Neuronal stem cell (in vitro differentiated cells): ENCODE data around the gene SORBS1.

Experiments
- DNase-seq: peaks from one replicate; pipeline ENCODE4 v3.0.0-alpha.2; 2013; ENCODE audit warnings: low spot score
- H2AFZ ChIP-seq: one replicate; pipeline ENCODE4 v1.6.1; 2013; ENCODE audit warnings: mild to moderate bottlenecking, low read length, inconsistent platforms
- H2AK5ac ChIP-seq: 2 replicates; pipeline ENCODE4 v1.6.1; 2013; ENCODE audit warnings: low read depth, mild to moderate bottlenecking, inconsistent platforms, low read length, moderate library complexity, mixed read lengths
- H2BK120ac ChIP-seq: 2 replicates; pipeline ENCODE4 v1.6.1; 2013; ENCODE audit warnings: low read depth, mild to moderate bottlenecking, inconsistent platforms, low read length, moderate library complexity, mixed read lengths
- H2BK12ac ChIP-seq: one replicate; pipeline ENCODE4 v1.6.1; 2013; ENCODE audit warnings: low read length, inconsistent platforms
- H2BK15ac ChIP-seq: 2 replicates; pipeline ENCODE4 v1.6.1; 2013; ENCODE audit warnings: mild to moderate bottlenecking, low read length, inconsistent platforms, mixed read lengths
- H2BK5ac ChIP-seq: one replicate; pipeline ENCODE4 v1.6.1; 2013; ENCODE audit warnings: inconsistent platforms, mild to moderate bottlenecking, low read length, moderate library complexity
- H3K14ac ChIP-seq: one replicate; pipeline ENCODE4 v1.6.1; 2013; ENCODE audit warnings: low read length, inconsistent platforms
- H3K18ac ChIP-seq: 2 replicates; pipeline ENCODE4 v1.6.1; 2013; ENCODE audit warnings: low read length, inconsistent platforms
- H3K23ac ChIP-seq: 2 replicates; pipeline ENCODE4 v1.6.1; 2013; ENCODE audit warnings: low read depth, mild to moderate bottlenecking, mixed read lengths, low read length, inconsistent platforms; ENCODE audit not compliant: poor library complexity
- H3K27ac ChIP-seq: replicated peaks from 3 replicates; pipeline ENCODE4 v1.5.1; 2013; ENCODE audit warnings: low read length, inconsistent platforms
- H3K27me3 ChIP-seq, 3 experiments: 2 replicates each; pipeline ENCODE4 v1.6.1; 2013; ENCODE audit warnings: low read length in 3 of 3, mild to moderate bottlenecking in 2 of 3, inconsistent platforms in 1 of 3, low read depth in 1 of 3, mixed read lengths in 1 of 3, moderate library complexity in 1 of 3; ENCODE audit not compliant: control insufficient read depth in 3 of 3, insufficient read depth in 3 of 3
- H3K36me3 ChIP-seq, 2 donors: replicated peaks in 1 of 2; 2 replicates each; pipeline ENCODE4 v1.6.1; 2013; ENCODE audit warnings: low read length in 2 of 2; ENCODE audit not compliant: control insufficient read depth in 2 of 2, insufficient read depth in 2 of 2
- H3K4ac ChIP-seq: 2 replicates; pipeline ENCODE4 v1.6.1; 2013; ENCODE audit warnings: inconsistent platforms, mild to moderate bottlenecking, low read length, moderate library complexity
- H3K4me1 ChIP-seq, 2 donors: 1 replicate in 1 of 2; 2 replicates in 1 of 2; pipeline ENCODE4 v1.6.1; 2013; ENCODE audit warnings: low read length in 2 of 2, low read depth in 1 of 2; ENCODE audit not compliant: control insufficient read depth in 2 of 2, insufficient read depth in 1 of 2
- H3K4me2 ChIP-seq: one replicate; pipeline ENCODE4 v1.6.1; 2013; ENCODE audit warnings: mild to moderate bottlenecking, low read length, inconsistent platforms; ENCODE audit not compliant: insufficient read depth, poor library complexity, severe bottlenecking
- H3K4me3 ChIP-seq, 2 donors: 2 replicates each; pipeline ENCODE4 v1.5.1; 2013; ENCODE audit warnings: low read length in 2 of 2, mild to moderate bottlenecking in 2 of 2, inconsistent platforms in 1 of 2, moderate library complexity in 1 of 2
- H3K79me1 ChIP-seq: one replicate; pipeline ENCODE4 v1.6.1; 2013; ENCODE audit warnings: low read depth, mild to moderate bottlenecking, inconsistent platforms, low read length, moderate library complexity
- H3K9ac ChIP-seq: one replicate; pipeline ENCODE4 v1.6.1; 2013; ENCODE audit warnings: mild to moderate bottlenecking, low read depth, low read length, inconsistent platforms; ENCODE audit not compliant: poor library complexity
- H3K9me3 ChIP-seq, 2 donors: replicated peaks in 1 of 2; 2 replicates each; pipeline versions ENCODE3 to v1.6.1; 2013; ENCODE audit warnings: low read length in 2 of 2, mild to moderate bottlenecking in 2 of 2, inconsistent platforms in 1 of 2, low read depth in 1 of 2, mixed read lengths in 1 of 2, moderate library complexity in 1 of 2; ENCODE audit not compliant: control insufficient read depth in 2 of 2, insufficient read depth in 1 of 2
- H4K8ac ChIP-seq: one replicate; pipeline ENCODE4 v1.6.1; 2013; ENCODE audit warnings: low read depth, mild to moderate bottlenecking, inconsistent platforms, low read length, moderate library complexity
- H4K91ac ChIP-seq: one replicate; pipeline ENCODE4 v1.6.1; 2013; ENCODE audit warnings: low read length, low read depth, mild to moderate bottlenecking, inconsistent platforms; ENCODE audit not compliant: poor library complexity
- WGBS, 2 donors: extraction: QIAGEN DNeasy Blood & Tissue Kit; methylation state at CpG; one replicate each; pipeline ENCODE4 v1.1.7; 2013; ENCODE audit warnings: missing lambda C conversion rate in 2 of 2, mixed read lengths in 1 of 2; ENCODE audit not compliant: insufficient read length in 2 of 2, insufficient replicate concordance in 1 of 2; ENCODE audit errors: extremely low coverage in 2 of 2; 5-methylcytosine and 5-hydroxymethylcytosine counted together

The SORBS1 gene

GRCh38 chr10:95499482-95499989 lies 61.6 kb downstream of the SORBS1 start:
- Histone ChIP-seq H2AFZ (no peak overlapping the region), H2BK15ac (no peak overlapping the region), H3K23ac (no peak overlapping the region), H3K79me1 (no peaks in the 10 kb centered on the region), H3K14ac (no peak overlapping the region), H3K36me3 (no peaks in the 10 kb centered on the region), H3K18ac (no peak overlapping the region), H3K4me1 (peaks cover 2 to 4% of the 10 kb centered on the region in 2 donors), H3K9me3 (no peaks in the 10 kb centered on the region), H4K91ac (no peak overlapping the region), H3K27me3 (no peaks in the 10 kb centered on the region), H3K4me2 (no peak overlapping the region), H2BK12ac (no peak overlapping the region), H3K4ac (no peak overlapping the region), H3K9ac (no peak overlapping the region), H2BK120ac (no peak overlapping the region), H2BK5ac (no peak overlapping the region), H2AK5ac (no peak overlapping the region), H3K4me3 (no peak overlapping the region), H4K8ac (no peak overlapping the region), H3K27ac (no peak overlapping the region)
- no CpG with 5 or more reads among the region's 6 CpGs for WGBS, 2 donors
- no peak for DNase-seq

- H3K36me3 ChIP-seq = no peaks in the 10 kb centered on the region
- no peak overlapping the region for H3K4me3 ChIP-seq
- H3K27ac ChIP-seq = no peak overlapping the region
- H2AFZ ChIP-seq = no peak overlapping the region
- H4K8ac ChIP-seq = no peak overlapping the region
- no peak overlapping the region for H3K18ac ChIP-seq
- H2BK15ac ChIP-seq = no peak overlapping the region
- no peak overlapping the region for H2BK5ac ChIP-seq
- peaks cover 2% of the 10 kb centered on the region in 2 donors for H3K4me1 ChIP-seq
- no peak overlapping the region for H2BK120ac ChIP-seq
- no peaks in the 10 kb centered on the region for H3K79me1 ChIP-seq
- no peaks in the 10 kb centered on the region for H3K9me3 ChIP-seq
- H3K9ac ChIP-seq = no peak overlapping the region
- H3K4me2 ChIP-seq = no peak overlapping the region
- H3K27me3 ChIP-seq = no peaks in the 10 kb centered on the region
- H3K23ac ChIP-seq = no peak overlapping the region
- no peak overlapping the region for H3K14ac ChIP-seq
- H2BK12ac ChIP-seq = no peak overlapping the region
- H3K4ac ChIP-seq = no peak overlapping the region
- DNase-seq = no peak
- no peak overlapping the region for H2AK5ac ChIP-seq
- no CpG with 5 or more reads among the region's 4 CpGs for WGBS, 2 donors
- no peak overlapping the region for H4K91ac ChIP-seq
Observed at GRCh38 chr10:95496951-95497350, 64.2 kb downstream of the SORBS1 start.

- H3K18ac ChIP-seq = no peak overlapping the region
- no peak overlapping the region for H4K91ac ChIP-seq
- no CpG with 5 or more reads among the region's 2 CpGs for WGBS, 2 donors
- H2BK12ac ChIP-seq = no peak overlapping the region
- H3K27ac ChIP-seq = no peak overlapping the region
- no peak overlapping the region for H2AFZ ChIP-seq
- no peak overlapping the region for H2BK120ac ChIP-seq
- no peak overlapping the region for H4K8ac ChIP-seq
- no peak for DNase-seq
- H3K4me3 ChIP-seq = no peak overlapping the region
- H3K36me3 ChIP-seq = no peaks in the 10 kb centered on the region
- H3K4ac ChIP-seq = no peak overlapping the region
- no peak overlapping the region for H2BK15ac ChIP-seq
- H3K9me3 ChIP-seq = no peaks in the 10 kb centered on the region
- H2BK5ac ChIP-seq = no peak overlapping the region
- no peak overlapping the region for H3K4me2 ChIP-seq
- H3K27me3 ChIP-seq = no peaks in the 10 kb centered on the region
- no peak overlapping the region for H2AK5ac ChIP-seq
- no peak overlapping the region for H3K23ac ChIP-seq
- H3K79me1 ChIP-seq = no peaks in the 10 kb centered on the region
- peaks cover 0 to 2% of the 10 kb centered on the region in 2 donors for H3K4me1 ChIP-seq
- no peak overlapping the region for H3K14ac ChIP-seq
- H3K9ac ChIP-seq = no peak overlapping the region
Observed at GRCh38 chr10:95496246-95496911, 64.8 kb downstream of the SORBS1 start.

GRCh38 chr10:95493862-95494261 lies 67.3 kb downstream of the SORBS1 start:
- no peak overlapping the region for H2BK15ac ChIP-seq
- H4K8ac ChIP-seq = no peak overlapping the region
- no peak overlapping the region for H3K9ac ChIP-seq
- no peak overlapping the region for H2AFZ ChIP-seq
- H2AK5ac ChIP-seq = no peak overlapping the region
- H3K27ac ChIP-seq = no peak overlapping the region
- no peaks in the 10 kb centered on the region for H3K27me3 ChIP-seq
- H4K91ac ChIP-seq = no peak overlapping the region
- H2BK120ac ChIP-seq = no peak overlapping the region
- no peaks in the 10 kb centered on the region for H3K36me3 ChIP-seq
- H3K4me1 ChIP-seq = no peaks in the 10 kb centered on the region
- no peaks in the 10 kb centered on the region for H3K9me3 ChIP-seq
- H3K18ac ChIP-seq = no peak overlapping the region
- H3K79me1 ChIP-seq = no peaks in the 10 kb centered on the region
- no CpG with 5 or more reads among the region's 2 CpGs for WGBS, 2 donors
- H3K4ac ChIP-seq = no peak overlapping the region
- no peak overlapping the region for H3K14ac ChIP-seq
- no peak overlapping the region for H3K4me2 ChIP-seq
- no peak for DNase-seq
- no peak overlapping the region for H2BK5ac ChIP-seq
- no peak overlapping the region for H3K23ac ChIP-seq
- no peak overlapping the region for H2BK12ac ChIP-seq
- H3K4me3 ChIP-seq = peak overlapping the region in 1 of 2 donors; percentile 16
